Thyroid gland (tissue), 4 donors: ENCODE measurements around the gene EML1.

Experiments used
- POLR2A ChIP-seq, 2 donors: fragments of 450-650 bp; IDR thresholded peaks; one replicate each; pipeline ENCODE4 v1.6.1; 2017; ENCODE audit warnings: antibody characterized with exemption in 2 of 2, mild to moderate bottlenecking in 2 of 2, moderate library complexity in 1 of 2
- TF ChIP-seq, protein P1 (sequence below), 6 experiments: fragments of 200-600 bp in 3 of 6; fragments of 450-650 bp in 3 of 6; sonication (generic) in 3 of 6; IDR thresholded peaks; one replicate each; pipeline ENCODE4 v1.5.1; 2016 to 2019; ENCODE audit warnings: antibody characterized with exemption in 6 of 6, mild to moderate bottlenecking in 2 of 6, inconsistent platforms in 1 of 6, moderate library complexity in 1 of 6

DNA sequence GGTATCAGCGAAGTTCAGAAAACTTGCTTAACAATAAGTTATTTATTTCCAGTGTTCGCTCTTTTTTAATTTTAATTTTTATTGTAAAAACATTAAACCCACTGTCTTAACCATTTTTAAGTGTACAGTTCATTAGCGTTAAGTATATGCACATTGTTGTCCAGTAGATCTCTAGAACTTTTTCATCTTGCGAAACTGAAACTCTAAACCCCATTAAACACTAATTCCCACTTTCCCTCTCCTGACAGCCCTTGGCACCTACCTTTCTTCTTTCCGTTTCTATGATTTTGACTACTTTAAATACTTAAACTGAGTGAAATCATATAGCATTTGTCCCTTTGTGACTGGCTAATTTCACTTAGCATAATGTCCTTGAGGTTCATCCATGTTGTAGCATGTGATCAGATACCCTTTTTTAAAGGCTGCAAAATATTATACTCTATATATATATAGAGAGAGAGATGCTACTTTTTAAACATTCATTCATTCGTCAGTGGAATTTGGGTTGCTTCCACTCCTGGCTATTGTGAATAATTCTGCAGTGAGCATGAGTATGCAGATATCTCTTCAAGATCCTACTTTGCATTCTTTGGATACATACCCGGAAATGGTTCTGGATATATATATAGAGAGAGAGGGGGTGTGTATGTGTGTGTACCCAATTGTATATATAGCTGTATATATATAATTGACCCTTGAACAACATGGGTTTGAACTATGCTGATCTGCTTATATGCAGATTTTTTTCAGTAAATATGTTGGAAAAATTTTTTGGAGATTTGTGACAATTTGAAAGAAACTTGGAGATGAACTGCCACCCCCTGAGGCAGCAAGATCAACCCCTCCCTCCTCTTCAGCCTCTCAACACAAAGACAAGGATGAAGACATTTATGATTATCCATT is 197.3 kb downstream of the EML1 start:
- TF ChIP-seq, protein P1, sequence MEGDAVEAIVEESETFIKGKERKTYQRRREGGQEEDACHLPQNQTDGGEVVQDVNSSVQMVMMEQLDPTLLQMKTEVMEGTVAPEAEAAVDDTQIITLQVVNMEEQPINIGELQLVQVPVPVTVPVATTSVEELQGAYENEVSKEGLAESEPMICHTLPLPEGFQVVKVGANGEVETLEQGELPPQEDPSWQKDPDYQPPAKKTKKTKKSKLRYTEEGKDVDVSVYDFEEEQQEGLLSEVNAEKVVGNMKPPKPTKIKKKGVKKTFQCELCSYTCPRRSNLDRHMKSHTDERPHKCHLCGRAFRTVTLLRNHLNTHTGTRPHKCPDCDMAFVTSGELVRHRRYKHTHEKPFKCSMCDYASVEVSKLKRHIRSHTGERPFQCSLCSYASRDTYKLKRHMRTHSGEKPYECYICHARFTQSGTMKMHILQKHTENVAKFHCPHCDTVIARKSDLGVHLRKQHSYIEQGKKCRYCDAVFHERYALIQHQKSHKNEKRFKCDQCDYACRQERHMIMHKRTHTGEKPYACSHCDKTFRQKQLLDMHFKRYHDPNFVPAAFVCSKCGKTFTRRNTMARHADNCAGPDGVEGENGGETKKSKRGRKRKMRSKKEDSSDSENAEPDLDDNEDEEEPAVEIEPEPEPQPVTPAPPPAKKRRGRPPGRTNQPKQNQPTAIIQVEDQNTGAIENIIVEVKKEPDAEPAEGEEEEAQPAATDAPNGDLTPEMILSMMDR (IDR thresholded peaks at IDR 0.05): no peak
- TF ChIP-seq POLR2A (IDR thresholded peaks at IDR 0.05): no peak
